HG02623 (cell line): ENCODE measurements around the gene MAGEH1.
A peak's percentile ranks its signal among the peaks of the same experiment; 100 is the strongest.

ENCODE experiments used
- ATAC-seq: cut with Tn5 transposase; IDR thresholded peaks from one replicate; pipeline ENCODE4 v1.9.1; 2021; ENCODE audit warnings: moderate library complexity; ENCODE audit not compliant: unreplicated experiment

Gene MAGEH1

GRCh38 chrX:55489314-55490009 is 37.5 kb downstream of the MAGEH1 start, which contains the start of gene USP51:
Gene USP51, minus strand, starts transcription at chrX:55489848. Its CDS starts 909 bp downstream, at chrX:55488939.
- peak; percentile 43 for ATAC-seq

- no peak for ATAC-seq
Measured at GRCh38 chrX:55490121-55490520, 38.2 kb downstream of the MAGEH1 start.

DNA sequence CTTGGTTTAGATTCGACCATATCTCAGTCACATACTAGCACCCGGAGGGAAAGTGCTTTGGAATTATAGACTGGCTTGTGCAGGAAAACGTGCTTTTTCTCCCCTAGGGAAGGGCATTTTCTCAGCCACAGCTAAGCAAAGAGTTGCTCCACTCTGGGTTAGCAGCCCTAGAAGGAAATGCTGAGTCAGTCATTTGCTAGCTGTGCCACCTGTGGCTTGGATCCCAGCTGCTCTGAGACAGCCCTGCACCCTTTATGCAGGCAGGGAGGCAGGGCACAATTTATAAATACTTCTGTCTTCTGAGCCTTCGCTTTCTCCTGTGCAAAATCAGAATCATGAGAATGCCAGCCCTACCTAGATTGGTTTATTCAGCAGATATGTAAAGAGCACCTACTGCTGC is 39.0 kb downstream of the MAGEH1 start:
- ATAC-seq: no peak
